NAMALWA (cell line): Measurements from ENCODE around the gene PAN2.

Experiments
- DNase-seq: peaks from one replicate; pipeline ENCODE4 v3.0.0-alpha.2; 2015; ENCODE audit warnings: low spot score

PAN2 gene

DNA sequence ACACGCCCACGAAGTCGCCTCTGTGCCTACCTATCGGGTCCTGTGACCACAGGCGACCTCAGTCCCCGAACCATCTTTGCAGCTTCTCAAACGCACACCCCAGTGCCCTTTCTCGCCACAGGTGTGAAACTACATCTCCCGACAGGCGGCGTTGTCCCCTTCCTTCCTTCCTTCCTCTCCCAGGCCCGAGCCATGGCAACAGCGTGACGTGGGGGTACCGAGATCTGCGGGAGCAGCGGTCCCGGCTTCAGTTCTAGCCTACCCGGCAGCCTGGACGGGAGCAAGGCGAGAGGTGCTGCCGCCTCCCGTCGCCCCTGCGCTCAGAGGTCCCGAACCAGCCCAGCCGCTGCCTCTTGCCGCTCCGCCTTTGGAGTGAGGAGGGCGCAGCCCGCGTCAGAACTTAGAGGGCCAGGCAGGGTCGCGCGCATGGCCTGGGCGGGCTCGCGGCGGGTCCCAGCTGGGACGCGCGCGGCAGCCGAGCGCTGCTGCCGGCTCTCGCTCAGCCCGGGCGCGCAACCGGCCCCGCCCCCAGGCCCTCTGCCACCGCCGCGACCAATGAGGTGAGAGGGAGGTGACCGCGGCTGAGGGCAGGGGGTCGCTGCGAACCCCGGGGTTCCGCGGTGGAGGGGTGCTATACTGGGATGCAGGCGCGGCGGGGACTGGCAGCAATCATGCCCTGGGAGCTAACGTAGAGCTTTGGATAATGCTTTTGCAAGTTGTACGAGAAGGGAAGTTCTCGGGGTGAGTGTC lies 66.9 kb downstream of the PAN2 start, which contains the start of gene COQ10A:
Gene COQ10A (plus strand): TSS at position 250 of the 750 bp plus-strand sequence. CDS start 177 bp downstream, at position 427.
- DNase-seq: peak; percentile 94
